NCI-H524 (cell line): ENCODE measurements around the gene ABCG8.

Experiments used
- DNase-seq, 2 experiments: peaks; one replicate each; lab custom pipeline; 2025; lab: John Stamatoyannopoulos, UW

ABCG8 gene

GRCh38 chr2:43826305-43827250 is 12.2 kb upstream of the ABCG8 start:
- peak in 1 of 2 experiments; percentile 43 for DNase-seq

GRCh38 chr2:43831543-43832294 is 7.1 kb upstream of the ABCG8 start:
- DNase-seq = peak in 1 of 2 experiments; percentile 60

- DNase-seq = no peak
Measured at GRCh38 chr2:43832457-43832856, 6.3 kb upstream of the ABCG8 start.

- DNase-seq = no peak
Measured at GRCh38 chr2:43837033-43837432, 1.7 kb upstream of the ABCG8 start.

GRCh38 chr2:43837831-43838559 is 776 bp upstream of the ABCG8 start:
- DNase-seq = no peak

GRCh38 chr2:43839776-43840564 is 1.2 kb downstream of the ABCG8 start:
- DNase-seq = no peak

GRCh38 chr2:43840965-43841364 is 2.2 kb downstream of the ABCG8 start:
- no peak for DNase-seq

GRCh38 chr2:43841949-43842865 is 3.4 kb downstream of the ABCG8 start:
- no peak for DNase-seq

- no peak for DNase-seq
Measured at GRCh38 chr2:43842866-43843226, 4.1 kb downstream of the ABCG8 start.

- DNase-seq = no peak
Measured at GRCh38 chr2:43845181-43845580, 6.4 kb downstream of the ABCG8 start.

- DNase-seq = no peak
Measured at GRCh38 chr2:43846140-43846793, 7.5 kb downstream of the ABCG8 start.

- no peak for DNase-seq
Measured at GRCh38 chr2:43848214-43848613, 9.4 kb downstream of the ABCG8 start.

- DNase-seq = no peak
Measured at GRCh38 chr2:43851011-43851980, 12.5 kb downstream of the ABCG8 start.

- DNase-seq = no peak
Measured at GRCh38 chr2:43852196-43852730, 13.5 kb downstream of the ABCG8 start.

- no peak for DNase-seq
Measured at GRCh38 chr2:43853141-43854081, 14.6 kb downstream of the ABCG8 start.

- no peak for DNase-seq
Measured at GRCh38 chr2:43854671-43855070, 15.9 kb downstream of the ABCG8 start.

GRCh38 chr2:43855292-43855691 is 16.5 kb downstream of the ABCG8 start:
- DNase-seq = no peak
